Measurements from ENCODE around the gene KCNG2.

The KCNG2 gene

GRCh38 chr18:79796531-79797405 lies 970 bp upstream of the KCNG2 start:
- H3K27ac ChIP-seq (ENCODE audit: low read depth, low read length, poor library complexity, severe bottlenecking): no peak overlapping the region
- no peaks in the 10 kb centered on the region for H3K36me3 ChIP-seq (ENCODE audit: insufficient read depth, low read length)
- H3K9me2 ChIP-seq (ENCODE audit: low read depth, low read length): no peaks in the 10 kb centered on the region
- H2AFZ ChIP-seq (ENCODE audit: low read length): no peak overlapping the region
- no peaks in the 10 kb centered on the region for H3F3A ChIP-seq (ENCODE audit: insufficient read depth, low read length)
- no peaks in the 10 kb centered on the region for H3K79me2 ChIP-seq (ENCODE audit: insufficient read depth, low read length)
- H3K4me2 ChIP-seq (ENCODE audit: low read length): no peak overlapping the region
- H3K9me3 ChIP-seq (ENCODE audit: low read length): no peaks in the 10 kb centered on the region
- H3K27me3 ChIP-seq (ENCODE audit: insufficient read depth, low read length): no peaks in the 10 kb centered on the region; the same call in none of the 2 replicates
- H3K4me3 ChIP-seq (ENCODE audit: low read depth, low read length, poor library complexity, severe bottlenecking): no peak overlapping the region
- H3K9ac ChIP-seq (ENCODE audit: low read length): no peak overlapping the region
- H3K4me1 ChIP-seq (ENCODE audit: insufficient read depth, low read length, severe bottlenecking): peaks cover 26% of the 10 kb centered on the region
- no peak for TF ChIP-seq CTCF (IDR thresholded peaks at IDR 0.05; ENCODE audit: low read length)
- no peak for TF ChIP-seq EZH2 (IDR thresholded peaks at IDR 0.05; ENCODE audit: borderline replicate concordance, low read length)
- H4K20me1 ChIP-seq (ENCODE audit: insufficient read depth, low read length): no peaks in the 10 kb centered on the region

GRCh38 chr18:79798346-79798998 lies 734 bp downstream of the KCNG2 start:
- Histone ChIP-seq H3K27me3 (ENCODE audit: insufficient read depth, low read length) (no peaks in the 10 kb centered on the region; the same call in none of the 2 replicates), H3K4me3 (ENCODE audit: low read depth, low read length, poor library complexity, severe bottlenecking) (no peak overlapping the region), H3K9ac (ENCODE audit: low read length) (no peak overlapping the region), H3K79me2 (ENCODE audit: insufficient read depth, low read length) (no peaks in the 10 kb centered on the region), H2AFZ (ENCODE audit: low read length) (no peak overlapping the region), H3F3A (ENCODE audit: insufficient read depth, low read length) (no peaks in the 10 kb centered on the region), H4K20me1 (ENCODE audit: insufficient read depth, low read length) (no peaks in the 10 kb centered on the region), H3K27ac (ENCODE audit: low read depth, low read length, poor library complexity, severe bottlenecking) (no peak overlapping the region), H3K9me3 (ENCODE audit: low read length) (no peaks in the 10 kb centered on the region), H3K9me2 (ENCODE audit: low read depth, low read length) (no peaks in the 10 kb centered on the region), H3K4me1 (ENCODE audit: insufficient read depth, low read length, severe bottlenecking) (peaks cover 16% of the 10 kb centered on the region), H3K4me2 (ENCODE audit: low read length) (no peak overlapping the region), H3K36me3 (ENCODE audit: insufficient read depth, low read length) (no peaks in the 10 kb centered on the region)
- TF ChIP-seq EZH2 (IDR thresholded peaks at IDR 0.05; ENCODE audit: borderline replicate concordance, low read length) (no peak), CTCF (IDR thresholded peaks at IDR 0.05; ENCODE audit: low read length) (no peak)

- no peak overlapping the region for H3K4me3 ChIP-seq (ENCODE audit: low read depth, low read length, poor library complexity, severe bottlenecking)
- no peaks in the 10 kb centered on the region for H3K9me2 ChIP-seq (ENCODE audit: low read depth, low read length)
- H4K20me1 ChIP-seq (ENCODE audit: insufficient read depth, low read length): no peaks in the 10 kb centered on the region
- peaks cover 16% of the 10 kb centered on the region for H3K4me1 ChIP-seq (ENCODE audit: insufficient read depth, low read length, severe bottlenecking)
- no peaks in the 10 kb centered on the region for H3F3A ChIP-seq (ENCODE audit: insufficient read depth, low read length)
- TF ChIP-seq CTCF (IDR thresholded peaks at IDR 0.05; ENCODE audit: low read length) (no peak), EZH2 (IDR thresholded peaks at IDR 0.05; ENCODE audit: borderline replicate concordance, low read length) (no peak)
- H3K79me2 ChIP-seq (ENCODE audit: insufficient read depth, low read length): no peaks in the 10 kb centered on the region
- no peaks in the 10 kb centered on the region; the same call in none of the 2 replicates for H3K27me3 ChIP-seq (ENCODE audit: insufficient read depth, low read length)
- no peaks in the 10 kb centered on the region for H3K36me3 ChIP-seq (ENCODE audit: insufficient read depth, low read length)
- no peak overlapping the region for H3K27ac ChIP-seq (ENCODE audit: low read depth, low read length, poor library complexity, severe bottlenecking)
- H3K9ac ChIP-seq (ENCODE audit: low read length): no peak overlapping the region
- no peak overlapping the region for H3K4me2 ChIP-seq (ENCODE audit: low read length)
- H2AFZ ChIP-seq (ENCODE audit: low read length): no peak overlapping the region
- no peaks in the 10 kb centered on the region for H3K9me3 ChIP-seq (ENCODE audit: low read length)
Observed at GRCh38 chr18:79798999-79799370, 1.2 kb downstream of the KCNG2 start.
